Measurements from ENCODE around the gene CALD1.

Gene CALD1

GRCh38 chr7:134737566-134738345, 41.7 kb upstream of the CALD1 start:
- DNase-seq (ENCODE audit: low spot score): no peak
- TF ChIP-seq CTCF (conservative IDR thresholded peaks at IDR 0.05; ENCODE audit: low read depth): no peak
- no peak overlapping the region for H3K27ac ChIP-seq
- ChIA-PET CTCF (no interaction called here), POLR2A (ENCODE audit: low non-redundant PET) (no interaction called here)

- CTCF ChIA-PET: no interaction called here
- no peak overlapping the region for H3K27ac ChIP-seq
- no peak for TF ChIP-seq CTCF (conservative IDR thresholded peaks at IDR 0.05; ENCODE audit: low read depth)
- no peak for DNase-seq (ENCODE audit: low spot score)
- POLR2A ChIA-PET (ENCODE audit: low non-redundant PET): no interaction called here
These were observed 40.1 kb upstream of the CALD1 start for GRCh38 chr7:134739362-134739761.

GRCh38 chr7:134740376-134740775, 39.1 kb upstream of the CALD1 start:
- no peak overlapping the region for H3K27ac ChIP-seq
- ChIA-PET CTCF (no interaction called here), POLR2A (ENCODE audit: low non-redundant PET) (no interaction called here)
- no peak for DNase-seq (ENCODE audit: low spot score)
- no peak for TF ChIP-seq CTCF (conservative IDR thresholded peaks at IDR 0.05; ENCODE audit: low read depth)

GRCh38 chr7:134741907-134742635, 37.4 kb upstream of the CALD1 start:
- no peak for TF ChIP-seq CTCF (conservative IDR thresholded peaks at IDR 0.05; ENCODE audit: low read depth)
- peak; percentile 46 for DNase-seq (ENCODE audit: low spot score)
- POLR2A ChIA-PET (ENCODE audit: low non-redundant PET): no interaction called here
- H3K27ac ChIP-seq: peak overlapping the region; percentile 81
- CTCF ChIA-PET: no interaction called here

GRCh38 chr7:134742688-134743350, 36.6 kb upstream of the CALD1 start:
- peak overlapping the region; percentile 81 for H3K27ac ChIP-seq
- no peak for DNase-seq (ENCODE audit: low spot score)
- POLR2A ChIA-PET (ENCODE audit: low non-redundant PET): no interaction called here
- CTCF ChIA-PET: no interaction called here
- no peak for TF ChIP-seq CTCF (conservative IDR thresholded peaks at IDR 0.05; ENCODE audit: low read depth)

- ChIA-PET CTCF (interaction anchor here (0.6 kb wide), 1 partner anchor 49 kb away, joined by 3 read pairs; no protein-coding TSS in a partner anchor), POLR2A (ENCODE audit: low non-redundant PET) (no interaction called here)
- DNase-seq (ENCODE audit: low spot score): no peak
- no peak for TF ChIP-seq CTCF (conservative IDR thresholded peaks at IDR 0.05; ENCODE audit: low read depth)
- no peak overlapping the region for H3K27ac ChIP-seq
These were observed 34.9 kb upstream of the CALD1 start for GRCh38 chr7:134744569-134744968.
